Measurements from ENCODE around the gene LRCH3.

LRCH3 gene

GRCh38 chr3:197854596-197855343 lies 63.7 kb downstream of the LRCH3 start:
- TF ChIP-seq CTCF (IDR thresholded peaks at IDR 0.05; ENCODE audit: low read depth, low read length), result no peak
- H3K9me3 ChIP-seq, result no peaks in the 10 kb centered on the region
- H3K4me3 ChIP-seq (ENCODE audit: low read depth, low read length), result no peak overlapping the region
- H3K36me3 ChIP-seq, result peaks cover 3% of the 10 kb centered on the region
- H3K4me1 ChIP-seq, result no peaks in the 10 kb centered on the region
- H3K27me3 ChIP-seq, result no peaks in the 10 kb centered on the region
- DNase-seq, result no peak

GRCh38 chr3:197855571-197855970 lies 64.5 kb downstream of the LRCH3 start:
- DNase-seq, result no peak
- no peaks in the 10 kb centered on the region for H3K4me1 ChIP-seq
- no peak for TF ChIP-seq CTCF (IDR thresholded peaks at IDR 0.05; ENCODE audit: low read depth, low read length)
- H3K27me3 ChIP-seq, result no peaks in the 10 kb centered on the region
- H3K9me3 ChIP-seq, result no peaks in the 10 kb centered on the region
- no peak overlapping the region for H3K4me3 ChIP-seq (ENCODE audit: low read depth, low read length)
- peaks cover 3% of the 10 kb centered on the region for H3K36me3 ChIP-seq

GRCh38 chr3:197856199-197856816 lies 65.3 kb downstream of the LRCH3 start:
- TF ChIP-seq CTCF (IDR thresholded peaks at IDR 0.05; ENCODE audit: low read depth, low read length), result no peak
- H3K9me3 ChIP-seq, result no peaks in the 10 kb centered on the region
- peaks cover 3% of the 10 kb centered on the region for H3K36me3 ChIP-seq
- H3K27me3 ChIP-seq, result no peaks in the 10 kb centered on the region
- H3K4me1 ChIP-seq, result no peaks in the 10 kb centered on the region
- no peak for DNase-seq
- H3K4me3 ChIP-seq (ENCODE audit: low read depth, low read length), result no peak overlapping the region

- H3K4me1 ChIP-seq, result no peaks in the 10 kb centered on the region
- no peak for TF ChIP-seq CTCF (IDR thresholded peaks at IDR 0.05; ENCODE audit: low read depth, low read length)
- H3K9me3 ChIP-seq, result no peaks in the 10 kb centered on the region
- no peak overlapping the region for H3K4me3 ChIP-seq (ENCODE audit: low read depth, low read length)
- DNase-seq, result no peak
- no peaks in the 10 kb centered on the region; the same call in none of the 2 replicates for H3K36me3 ChIP-seq
- no peaks in the 10 kb centered on the region for H3K27me3 ChIP-seq
These were observed 67.1 kb downstream of the LRCH3 start for GRCh38 chr3:197858133-197858532.

- no peaks in the 10 kb centered on the region for H3K4me1 ChIP-seq
These were observed 67.5 kb downstream of the LRCH3 start for GRCh38 chr3:197858598-197858997.

More at GRCh38 chr3:197858598-197858997, 67.5 kb downstream of the LRCH3 start:
- no peak overlapping the region for H3K4me3 ChIP-seq (ENCODE audit: low read depth, low read length)
- H3K27me3 ChIP-seq, result no peaks in the 10 kb centered on the region
- DNase-seq, result no peak
- no peak for TF ChIP-seq CTCF (IDR thresholded peaks at IDR 0.05; ENCODE audit: low read depth, low read length)
- no peaks in the 10 kb centered on the region for H3K9me3 ChIP-seq
- H3K36me3 ChIP-seq, result no peaks in the 10 kb centered on the region; the same call in none of the 2 replicates
